Measurements from ENCODE around the gene PCARE.

DNA sequence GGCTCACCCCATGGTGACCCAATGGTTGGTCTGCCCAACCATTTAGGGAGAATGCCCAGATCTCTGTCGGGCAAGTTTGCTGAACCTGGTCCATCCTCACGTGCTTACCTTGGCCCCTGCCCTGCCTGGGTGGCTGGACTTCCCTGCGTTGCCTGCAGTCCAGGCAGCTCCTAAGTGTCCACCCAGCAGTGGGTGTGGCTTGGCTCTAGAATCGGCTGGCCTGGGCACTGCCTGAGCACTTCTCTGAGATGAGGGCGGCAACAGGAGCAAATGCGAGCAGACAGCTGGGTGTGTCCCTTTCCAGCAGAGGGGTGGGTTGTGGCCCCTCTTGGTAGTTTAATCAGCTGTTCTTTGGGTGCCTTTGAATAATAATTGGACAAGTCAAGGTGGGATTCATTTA, 11.3 kb downstream of the PCARE start:
- TF ChIP-seq TAF1 (IDR thresholded peaks at IDR 0.05; ENCODE audit: low read depth, low read length) (no peak), SUZ12 (IDR thresholded peaks at IDR 0.05; ENCODE audit: low read length) (no peak), KDM1A (IDR thresholded peaks at IDR 0.05; ENCODE audit: borderline replicate concordance, low read length) (no peak), POLR2A (IDR thresholded peaks at IDR 0.05; ENCODE audit: control extremely low read depth in 1 of 2, low read depth in 2 of 2, low read length in 2 of 2) (no peak), USF2 (IDR thresholded peaks at IDR 0.05; ENCODE audit: low read length) (no peak), CTCF (IDR thresholded peaks at IDR 0.05; ENCODE audit: control extremely low read depth in 1 of 3, insufficient read depth in 1 of 3, low read depth in 1 of 3, low read length in 3 of 3) (no peak), NRF1 (IDR thresholded peaks at IDR 0.05; ENCODE audit: low read depth, low read length) (no peak), JUN (IDR thresholded peaks at IDR 0.05; ENCODE audit: low read depth, low read length) (no peak), ATF3 (IDR thresholded peaks at IDR 0.05; ENCODE audit: insufficient read depth, low read depth, low read length) (no peak), TCF12 (IDR thresholded peaks at IDR 0.05; ENCODE audit: low read depth, low read length) (no peak)

All from H1 (cell line).